PC-9 (cell line): ENCODE data around the gene YIPF5. TPM values are rescaled to one million over a fixed set of nuclear protein-coding genes. Genes with fewer than 3 reads are reported as not detected.

Source experiments
- BruUV-seq: library from RNA; stranded (reverse); fragments of 400-500 nt; replicated peaks from 2 replicates; lab custom pipeline; 2021; lab: Mats Ljungman, UMichigan
- CTCF ChIA-PET: fragments of 300-600 bp; sonication (Branson Sonifier 250); formaldehyde crosslinking; loops from one replicate; lab custom pipeline; 2022; ENCODE audit warnings: antibody characterized with exemption; lab: Charles Lee
- POLR2A ChIA-PET: fragments of 300-600 bp; sonication (Branson Sonifier 250); formaldehyde crosslinking; loops from one replicate; lab custom pipeline; 2022; ENCODE audit warnings: antibody characterized with exemption; ENCODE audit not compliant: unreplicated experiment; lab: Charles Lee
- DNase-seq, 2 experiments: peaks; one replicate each; pipeline versions ENCODE4 v3.0.0 to v3.0.0-alpha.2; 2015 to 2022; ENCODE audit warnings: mixed read lengths in 1 of 2
- H2AFZ ChIP-seq: fragments of 200-600 bp; sonication (generic); 2 replicates; pipeline ENCODE4 v1.8.1; 2017; ENCODE audit warnings: antibody characterized with exemption
- H3F3A ChIP-seq: fragments of 200-600 bp; sonication (generic); 2 replicates; pipeline ENCODE4 v1.8.1; 2017; ENCODE audit warnings: antibody characterized with exemption, mild to moderate bottlenecking, low read depth; ENCODE audit not compliant: insufficient read depth
- H3K27ac ChIP-seq: fragments of 200-600 bp; sonication (generic); 2 replicates; pipeline ENCODE4 v1.6.1; 2016; ENCODE audit warnings: mixed run types
- H3K27me3 ChIP-seq: fragments of 200-600 bp; sonication (generic); 2 replicates; pipeline ENCODE4 v1.6.1; 2016; ENCODE audit warnings: low read depth, mixed run types; ENCODE audit not compliant: insufficient read depth
- H3K36me3 ChIP-seq: fragments of 200-600 bp; sonication (generic); 2 replicates; pipeline ENCODE4 v1.6.1; 2016; ENCODE audit warnings: low read depth, mixed run types
- H3K4me1 ChIP-seq: fragments of 200-600 bp; sonication (generic); replicated peaks from 2 replicates; pipeline ENCODE4 v1.6.1; 2016; ENCODE audit warnings: mixed run types; ENCODE audit not compliant: insufficient read depth
- H3K4me2 ChIP-seq: fragments of 200-600 bp; sonication (generic); 2 replicates; pipeline ENCODE4 v1.6.1; 2017; ENCODE audit warnings: mixed run types
- H3K4me3 ChIP-seq: fragments of 200-600 bp; sonication (generic); 2 replicates; pipeline ENCODE4 v1.6.1; 2016; ENCODE audit warnings: mixed run types
- H3K79me2 ChIP-seq: fragments of 200-600 bp; sonication (generic); 2 replicates; pipeline ENCODE4 v1.6.1; 2017; ENCODE audit warnings: low read depth, mixed run types
- H3K9me2 ChIP-seq: fragments of 200-600 bp; sonication (generic); 2 replicates; pipeline ENCODE4 v1.8.1; 2017; ENCODE audit warnings: mild to moderate bottlenecking; ENCODE audit not compliant: insufficient read depth
- H3K9me3 ChIP-seq: fragments of 200-600 bp; sonication (generic); 2 replicates; pipeline ENCODE4 v1.8.1; 2016; ENCODE audit warnings: low read depth; ENCODE audit not compliant: insufficient read depth
- H4K20me1 ChIP-seq: fragments of 200-600 bp; sonication (generic); 2 replicates; pipeline ENCODE4 v1.8.1; 2017; ENCODE audit not compliant: insufficient read depth
- CTCF ChIP-seq: fragments of 200-600 bp; sonication (generic); conservative IDR thresholded peaks from 2 replicates; pipeline ENCODE4 v1.6.1; 2017; ENCODE audit warnings: mixed run types, antibody characterized with exemption, mild to moderate bottlenecking, moderate library complexity
- EZH2 ChIP-seq: fragments of 200-600 bp; sonication (generic); IDR thresholded peaks from 2 replicates; pipeline ENCODE4 v1.8.0; 2017; ENCODE audit warnings: antibody characterized with exemption, low read depth
- intact Hi-C: fragments of 100-400 bp; cut with micrococcal nuclease; formaldehyde crosslinking; loops from one replicate; pipeline ENCODE4 v1.10.0; 2022; ENCODE audit not compliant: unreplicated experiment
- total RNA-seq: library from RNA; stranded (reverse); gene quantifications from 2 replicates; pipeline ENCODE4 v1.2.3, GENCODE V29; 2021

Gene YIPF5
- total RNA-seq, 1 experiment from 2014 or later: 65.8 TPM

DNA sequence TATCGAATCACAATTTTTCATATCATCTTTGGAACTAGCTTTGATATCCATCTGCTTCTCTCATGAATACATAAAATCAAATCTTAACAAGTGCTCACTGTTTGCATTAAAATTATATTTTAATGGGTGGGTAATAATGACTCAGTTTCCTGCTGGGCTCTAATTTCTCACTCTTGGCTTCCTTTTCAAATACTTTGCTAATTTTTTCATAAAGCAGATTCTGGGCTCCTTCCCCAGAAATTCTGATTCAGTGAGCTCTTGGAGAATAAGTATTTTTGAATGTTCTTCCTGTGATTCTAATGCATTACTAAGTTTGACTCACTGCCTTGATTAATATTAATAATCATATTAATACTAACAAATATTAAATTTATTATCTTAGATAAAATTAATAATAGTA is 48.9 kb downstream of the YIPF5 start:
- ChIA-PET CTCF (no interaction called here), POLR2A (interaction anchor here (0.6 kb wide), 1 partner anchor 21 kb away, joined by 8 read pairs; no protein-coding TSS in a partner anchor)
- Histone ChIP-seq H3F3A (no peaks in the 10 kb centered on the region; the same call in 1 of the 2 replicates), H3K4me2 (no peak overlapping the region), H3K9me2 (no peaks in the 10 kb centered on the region), H2AFZ (no peak overlapping the region), H3K4me3 (no peak overlapping the region), H3K4me1 (no peaks in the 10 kb centered on the region), H3K9me3 (no peaks in the 10 kb centered on the region), H3K79me2 (no peaks in the 10 kb centered on the region), H3K36me3 (no peaks in the 10 kb centered on the region), H3K27ac (no peak overlapping the region), H4K20me1 (no peaks in the 10 kb centered on the region), H3K27me3 (no peaks in the 10 kb centered on the region)
- DNase-seq: no peak
- no peak for TF ChIP-seq CTCF
- TF ChIP-seq EZH2: no peak
- intact Hi-C loops: no loop called here
- BruUV-seq: no TSS peak

DNA sequence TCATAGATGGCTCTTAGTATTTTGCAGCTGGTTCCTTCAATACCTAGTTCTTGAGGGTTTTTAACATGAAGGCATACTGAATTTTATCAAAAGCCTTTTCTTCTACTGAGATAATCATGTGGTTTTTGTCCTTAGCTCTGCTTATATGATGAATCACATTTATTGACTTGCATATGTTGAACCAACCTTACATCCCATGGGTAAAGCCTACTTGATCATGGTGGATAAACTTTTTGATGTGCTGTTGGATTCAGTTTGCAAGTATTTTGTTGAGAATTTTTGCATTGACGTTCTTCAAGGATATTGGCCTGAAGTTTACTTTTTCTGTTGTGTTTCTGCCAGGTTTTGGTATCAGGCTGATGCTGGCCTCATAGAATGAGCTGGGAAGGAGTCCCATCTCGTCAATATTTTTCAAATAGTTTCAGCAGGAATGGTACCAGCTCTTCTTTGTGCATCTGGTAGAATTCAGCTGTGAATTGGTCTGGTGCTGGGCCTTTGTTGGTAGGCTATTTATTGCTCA is 49.7 kb downstream of the YIPF5 start:
- H3K79me2 ChIP-seq: no peaks in the 10 kb centered on the region
- no peaks in the 10 kb centered on the region; the same call in 1 of the 2 replicates for H3F3A ChIP-seq
- no peaks in the 10 kb centered on the region for H3K9me2 ChIP-seq
- no peaks in the 10 kb centered on the region for H3K27me3 ChIP-seq
- H3K4me3 ChIP-seq: no peak overlapping the region
- TF ChIP-seq EZH2 (no peak), CTCF (no peak)
- POLR2A ChIA-PET: interaction anchor here (0.6 kb wide), 1 partner anchor 20 kb away, joined by 8 read pairs; no protein-coding TSS in a partner anchor
- no peaks in the 10 kb centered on the region for H3K4me1 ChIP-seq
- H2AFZ ChIP-seq: no peak overlapping the region
- DNase-seq: no peak
- intact Hi-C loops: no loop called here
- H3K27ac ChIP-seq: no peak overlapping the region
- no peaks in the 10 kb centered on the region for H3K9me3 ChIP-seq
- BruUV-seq: no TSS peak
- H4K20me1 ChIP-seq: no peaks in the 10 kb centered on the region
- CTCF ChIA-PET: no interaction called here
- no peak overlapping the region for H3K4me2 ChIP-seq
- H3K36me3 ChIP-seq: no peaks in the 10 kb centered on the region

DNA sequence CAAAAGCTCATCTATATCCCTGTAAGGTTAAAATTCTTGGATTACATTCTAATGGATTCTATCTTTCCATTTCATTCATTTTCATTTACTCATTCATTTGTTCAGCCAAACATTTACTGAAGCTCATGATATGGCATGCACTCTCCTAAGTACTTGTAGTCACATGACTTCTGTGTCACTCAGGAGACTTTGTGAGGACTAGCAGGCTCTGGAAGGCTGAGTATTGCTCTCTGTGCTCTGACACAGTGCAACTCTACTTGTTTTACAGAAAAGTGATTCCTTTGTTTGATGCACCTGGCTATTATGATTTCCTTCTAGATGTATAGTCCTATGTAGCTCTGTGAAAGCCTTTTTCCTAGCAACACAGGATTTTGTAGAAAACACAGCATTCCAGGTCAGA is 53.0 kb downstream of the YIPF5 start:
- Histone ChIP-seq H3K36me3 (no peaks in the 10 kb centered on the region), H4K20me1 (no peaks in the 10 kb centered on the region), H3K4me1 (no peaks in the 10 kb centered on the region), H3K27me3 (no peaks in the 10 kb centered on the region), H3K4me3 (no peak overlapping the region), H3K79me2 (no peaks in the 10 kb centered on the region), H3K9me3 (no peaks in the 10 kb centered on the region; the same call in 1 of the 2 replicates), H3K9me2 (no peaks in the 10 kb centered on the region), H3K4me2 (no peak overlapping the region), H3F3A (no peaks in the 10 kb centered on the region; the same call in 1 of the 2 replicates), H3K27ac (no peak overlapping the region), H2AFZ (no peak overlapping the region)
- no TSS peak for BruUV-seq
- intact Hi-C loops: no loop called here
- TF ChIP-seq EZH2: no peak
- no peak for TF ChIP-seq CTCF
- CTCF ChIA-PET: no interaction called here
- POLR2A ChIA-PET: no interaction called here
- no peak for DNase-seq
